Measurements from ENCODE around the gene ERGIC1. TPM values are rescaled to one million over a fixed set of nuclear protein-coding genes. Genes with fewer than 3 reads are reported as not detected.

ERGIC1 gene
- total RNA-seq, 1 experiment from 2014 or later, result 77.0 TPM

GRCh38 chr5:172846249-172846648 is 12.2 kb downstream of the ERGIC1 start:
- H3K23me2 ChIP-seq (ENCODE audit: insufficient read length, low read depth, low read length, poor library complexity, severe bottlenecking), result no peaks in the 10 kb centered on the region
- no peak overlapping the region for H3K4me3 Mint-ChIP-seq
- H3K56ac ChIP-seq (ENCODE audit: insufficient read length, low read depth, low read length), result no peak overlapping the region
- no peak overlapping the region for H3K27ac ChIP-seq (ENCODE audit: insufficient read length, low read depth, low read length)
- DNase-seq, result no peak
- H3K4me2 ChIP-seq (ENCODE audit: insufficient read depth, insufficient read length, low read length), result no peak overlapping the region
- H3K9me3 ChIP-seq (ENCODE audit: control insufficient read depth, low read depth, low read length), result no peaks in the 10 kb centered on the region
- peak overlapping the region in 1 of 3 experiments; percentile 65; a peak in 1 of 7 replicates for H3K27ac Mint-ChIP-seq
- H3K4me1 Mint-ChIP-seq, result peaks cover 22 to 32% of the 10 kb centered on the region in 2 experiments
- no peak overlapping the region for H2AK5ac ChIP-seq (ENCODE audit: insufficient read length, low read length)
- H2BK120ac ChIP-seq (ENCODE audit: low read depth, low read length, poor library complexity, severe bottlenecking), result no peak overlapping the region
- no peak overlapping the region for H3T11ph ChIP-seq (ENCODE audit: low read length)
- no peak overlapping the region for H3K18ac ChIP-seq (ENCODE audit: insufficient read length, low read depth, low read length)
- no peak overlapping the region for H2BK5ac ChIP-seq (ENCODE audit: insufficient read length, low read length)
- peaks cover 0 to 11% (median 5%) of the 10 kb centered on the region in 3 experiments; a peak in 6 of 7 replicates for H3K36me3 Mint-ChIP-seq (ENCODE audit: insufficient read depth in 1 of 3, low read depth in 3 of 3)
- H4K8ac ChIP-seq (replicated peaks; ENCODE audit: insufficient read length, low read depth, low read length), result no peak overlapping the region
- H3K4ac ChIP-seq (ENCODE audit: low read depth, low read length), result no peak overlapping the region
- no peaks in the 10 kb centered on the region; the same call in 1 of the 2 replicates for H3K4me1 ChIP-seq (ENCODE audit: insufficient read depth, low read length)
- H3K14ac ChIP-seq (ENCODE audit: insufficient read depth, low read length), result no peak overlapping the region
- H3K27me3 ChIP-seq (ENCODE audit: insufficient read depth, low read length), result no peaks in the 10 kb centered on the region
- no peak overlapping the region for H4K91ac ChIP-seq (ENCODE audit: insufficient read length, low read depth, low read length)
- H3K79me1 ChIP-seq (ENCODE audit: insufficient read depth, low read depth, low read length, poor library complexity, severe bottlenecking), result no peaks in the 10 kb centered on the region
- no peak overlapping the region for H4K5ac ChIP-seq (ENCODE audit: insufficient read length, low read depth, low read length)
- no peaks in the 10 kb centered on the region for H3K27me3 Mint-ChIP-seq (ENCODE audit: low read depth)
- H3K23ac ChIP-seq (ENCODE audit: insufficient read length, low read depth, low read length), result no peak overlapping the region
- H3K9me3 Mint-ChIP-seq, result no peaks in the 10 kb centered on the region
- H2AFZ ChIP-seq (ENCODE audit: low read length), result no peak overlapping the region
- no peak overlapping the region for H3K9ac ChIP-seq (ENCODE audit: extremely low read depth, insufficient read length, low read length)
- H2BK12ac ChIP-seq (ENCODE audit: insufficient read length, low read depth, low read length), result no peak overlapping the region
- no CpG with 5 or more reads among the region's 5 CpGs for WGBS (ENCODE audit: extremely low coverage, insufficient read length, low lambda C conversion rate)
- no peak overlapping the region for H2BK15ac ChIP-seq (ENCODE audit: low read depth, low read length)
- peaks cover 10% of the 10 kb centered on the region; the same call in 1 of the 2 replicates for H3K79me2 ChIP-seq (ENCODE audit: insufficient read depth, low read length)
- H2BK20ac ChIP-seq (ENCODE audit: low read depth, low read length, poor library complexity, severe bottlenecking), result no peak overlapping the region
- H4K20me1 ChIP-seq (ENCODE audit: control insufficient read depth, insufficient read depth, insufficient read length), result no peaks in the 10 kb centered on the region
- no peak for TF ChIP-seq CTCF (conservative IDR thresholded peaks at IDR 0.05)

Data from H9 (cell line).